Naive thymus-derived CD4-positive, alpha-beta T cell (primary cell): ENCODE measurements around the gene ILF3. TPM values are rescaled to one million over a fixed set of nuclear protein-coding genes. Genes with fewer than 3 reads are reported as not detected.
"Not testable (repeated sequence)": the region's sequence is repeated elsewhere in the genome, so short reads cannot be mapped to it uniquely, and the experiment has no call there.

Experiments
- ATAC-seq: fragments of 150-1000 bp; cut with Tn5 transposase; 2 replicates; pipeline ENCODE4 v1.10.0; 2021; ENCODE audit warnings: mild to moderate bottlenecking, moderate library complexity
- CTCF ChIA-PET: fragments of 350-600 bp; sonication (Branson Sonifier 250); formaldehyde crosslinking; loops from one replicate; lab custom pipeline; 2021; ENCODE audit warnings: antibody characterized with exemption; lab: Charles Lee
- POLR2A ChIA-PET: fragments of 350-600 bp; sonication (Branson Sonifier 250); formaldehyde crosslinking; loops from one replicate; lab custom pipeline; 2021; ENCODE audit warnings: antibody characterized with exemption, inconsistent platforms; lab: Charles Lee
- DNase-seq, 9 donors: peaks; one replicate each; pipeline versions ENCODE4 v3.0.0 to v3.0.0-alpha.2; 2020 to 2022; ENCODE audit warnings: mixed read lengths in 1 of 9
- H3K27ac ChIP-seq: one replicate; pipeline ENCODE4 v1.7.0; 2013; ENCODE audit warnings: mild to moderate bottlenecking, low read depth, low read length, moderate library complexity
- H3K27me3 ChIP-seq, 2 donors: one replicate each; pipeline ENCODE4 v1.7.0; 2013; ENCODE audit warnings: low read length in 2 of 2, mild to moderate bottlenecking in 2 of 2, moderate library complexity in 2 of 2; ENCODE audit not compliant: control insufficient read depth in 2 of 2, insufficient read depth in 2 of 2
- H3K36me3 ChIP-seq, 3 experiments: 1 replicate in 2 of 3; 2 replicates in 1 of 3; pipeline ENCODE4 v1.7.0; 2013; ENCODE audit warnings: low read length in 3 of 3, mild to moderate bottlenecking in 3 of 3, moderate library complexity in 1 of 3; ENCODE audit not compliant: insufficient read depth in 3 of 3, control insufficient read depth in 2 of 3
- H3K4me1 ChIP-seq, 2 donors: one replicate each; pipeline ENCODE4 v1.7.0; 2013; ENCODE audit warnings: low read length in 2 of 2, mild to moderate bottlenecking in 2 of 2, moderate library complexity in 1 of 2; ENCODE audit not compliant: control insufficient read depth in 2 of 2, insufficient read depth in 2 of 2
- H3K4me3 ChIP-seq: 2 replicates; pipeline ENCODE4 v1.7.0; 2013; ENCODE audit warnings: mild to moderate bottlenecking, low read length
- H3K9me3 ChIP-seq, 3 experiments: 1 replicate in 2 of 3; 2 replicates in 1 of 3; pipeline ENCODE4 v1.7.0; 2013; ENCODE audit warnings: low read length in 3 of 3; ENCODE audit not compliant: control insufficient read depth in 2 of 3
- H3K27ac Mint-ChIP-seq, 9 donors: one replicate each; pipeline ENCODE4 v1.8.0; 2020 to 2022; ENCODE audit warnings: mixed read lengths in 9 of 9, mild to moderate bottlenecking in 8 of 9, moderate library complexity in 5 of 9, inconsistent platforms in 2 of 9
- H3K27me3 Mint-ChIP-seq, 5 donors: one replicate each; pipeline ENCODE4 v1.8.0; 2021 to 2022; ENCODE audit warnings: mixed read lengths in 5 of 5, mild to moderate bottlenecking in 1 of 5
- H3K36me3 Mint-ChIP-seq, 5 donors: one replicate each; pipeline ENCODE4 v1.8.0; 2020 to 2022; ENCODE audit warnings: mixed read lengths in 5 of 5, mild to moderate bottlenecking in 3 of 5, inconsistent platforms in 1 of 5
- H3K4me1 Mint-ChIP-seq, 7 donors: one replicate each; pipeline ENCODE4 v1.8.0; 2020 to 2022; ENCODE audit warnings: mixed read lengths in 7 of 7, mild to moderate bottlenecking in 3 of 7, inconsistent platforms in 1 of 7
- H3K4me3 Mint-ChIP-seq, 10 donors: one replicate each; pipeline ENCODE4 v1.8.0; 2020 to 2022; ENCODE audit warnings: mild to moderate bottlenecking in 10 of 10, mixed read lengths in 10 of 10, moderate library complexity in 6 of 10, inconsistent platforms in 2 of 10
- H3K9me3 Mint-ChIP-seq, 11 donors: one replicate each; pipeline ENCODE4 v1.8.0; 2020 to 2022; ENCODE audit warnings: mixed read lengths in 11 of 11, mild to moderate bottlenecking in 4 of 11, inconsistent platforms in 1 of 11, moderate library complexity in 1 of 11
- intact Hi-C, 2 donors: fragments of 100-400 bp; cut with micrococcal nuclease; formaldehyde crosslinking; loops; one replicate each; pipeline ENCODE4 v1.15.1; 2023
- polyA plus RNA-seq, 2 donors: library from polyadenylated mRNA; unstranded; fragments of 300-500 nt; fragmentation: Illumina TruSeq; gene quantifications; one replicate each; pipeline ENCODE4 v1.2.3, GENCODE V29; 2021
- total RNA-seq, 6 experiments: library from RNA in 5 of 6; stranded (reverse) in 5 of 6; gene quantifications; 1 replicate in 5 of 6; 2 replicates in 1 of 6; pipeline ENCODE4 v1.2.3 and lab custom pipeline; 2021 to 2026

Gene ILF3
- total and polyA plus RNA-seq, 7 experiments from 2014 or later: 91.0 to 515 (median 364) TPM

- DNase-seq: no peak
- CTCF ChIA-PET: interaction anchor here (0.6 kb wide), 1 partner anchor 95 kb away, joined by 3 read pairs; no protein-coding TSS in a partner anchor
- Mint-ChIP-seq H3K4me1 (peaks cover 13 to 46% (median 41%) of the 10 kb centered on the region in 7 donors), H3K4me3 (no peak overlapping the region), H3K9me3 (peaks cover 0 to 1% (median 0%) of the 10 kb centered on the region in 11 donors), H3K27ac (peak overlapping the region in 2 of 9 donors; percentile 70 to 82), H3K36me3 (peaks cover 0 to 25% (median 12%) of the 10 kb centered on the region in 5 donors), H3K27me3 (no peaks in the 10 kb centered on the region)
- H3K27ac ChIP-seq: no peak overlapping the region
- no peaks in the 10 kb centered on the region for H3K27me3 ChIP-seq
- peaks cover 7% of the 10 kb centered on the region in 2 donors for H3K4me1 ChIP-seq
- intact Hi-C loops: no loop called here
- no peak overlapping the region for H3K4me3 ChIP-seq
- H3K9me3 ChIP-seq: no peaks in the 10 kb centered on the region
- no peak for ATAC-seq
- peaks cover 0 to 68% (median 9%) of the 10 kb centered on the region in 3 experiments for H3K36me3 ChIP-seq
- POLR2A ChIA-PET: interaction anchor here (1.5 kb wide), 1 partner anchor 13 kb away, joined by 5 read pairs; no protein-coding TSS in a partner anchor
Measured at GRCh38 chr19:10670876-10671804, 17.0 kb downstream of the ILF3 start.

- H3K27ac ChIP-seq, intact Hi-C loops, H3K4me3 Mint-ChIP-seq, ATAC-seq, H3K27me3 Mint-ChIP-seq, H3K4me3 ChIP-seq, H3K4me1 ChIP-seq, H3K9me3 ChIP-seq, H3K27me3 ChIP-seq, DNase-seq, H3K9me3 Mint-ChIP-seq: not testable (repeated sequence)
- ChIA-PET POLR2A (interaction anchor here (1.5 kb wide), 1 partner anchor 14 kb away, joined by 5 read pairs; no protein-coding TSS in a partner anchor), CTCF (interaction anchor here (2.3 kb wide), 1 partner anchor 27 kb away, joined by 6 read pairs; no protein-coding TSS in a partner anchor)
- Mint-ChIP-seq H3K27ac (peak overlapping the region in 1 of 9 donors; percentile 9), H3K36me3 (peaks cover 0 to 28% (median 12%) of the 10 kb centered on the region in 5 donors), H3K4me1 (peaks cover 12 to 38% (median 34%) of the 10 kb centered on the region in 7 donors)
- peaks cover 0 to 61% (median 9%) of the 10 kb centered on the region in 3 experiments for H3K36me3 ChIP-seq
Measured at GRCh38 chr19:10671922-10672321, 17.8 kb downstream of the ILF3 start.

GRCh38 chr19:10675214-10675613 lies 21.1 kb downstream of the ILF3 start:
- DNase-seq, H3K4me1 ChIP-seq, H3K4me3 ChIP-seq, intact Hi-C loops, H3K27me3 Mint-ChIP-seq, H3K27me3 ChIP-seq, H3K4me3 Mint-ChIP-seq, H3K9me3 ChIP-seq, H3K27ac ChIP-seq, ATAC-seq, H3K9me3 Mint-ChIP-seq: not testable (repeated sequence)
- Mint-ChIP-seq H3K4me1 (peaks cover under 1 to 17% (median 8%) of the 10 kb centered on the region in 7 donors), H3K27ac (peak overlapping the region in 1 of 9 donors; percentile 9), H3K36me3 (peaks cover 0 to 31% (median 16%) of the 10 kb centered on the region in 5 donors)
- POLR2A ChIA-PET: interaction anchor here (0.8 kb wide), 1 partner anchor 9 kb away, joined by 3 read pairs; no protein-coding TSS in a partner anchor
- CTCF ChIA-PET: interaction anchor here (0.7 kb wide), 1 partner anchor 28 kb away, joined by 6 read pairs; no protein-coding TSS in a partner anchor
- H3K36me3 ChIP-seq: peaks cover 19 to 86% (median 24%) of the 10 kb centered on the region in 3 experiments

GRCh38 chr19:10677751-10678150 lies 23.6 kb downstream of the ILF3 start:
- ATAC-seq (no peak), DNase-seq (no peak)
- Histone ChIP-seq H3K4me3 (no peak overlapping the region), H3K36me3 (peaks cover 40 to 90% (median 41%) of the 10 kb centered on the region in 3 experiments), H3K9me3 (no peaks in the 10 kb centered on the region), H3K27ac (no peak overlapping the region), H3K4me1 (no peaks in the 10 kb centered on the region), H3K27me3 (no peaks in the 10 kb centered on the region)
- Mint-ChIP-seq H3K9me3 (no peaks in the 10 kb centered on the region), H3K27me3 (no peaks in the 10 kb centered on the region), H3K36me3 (peaks cover 0 to 33% (median 13%) of the 10 kb centered on the region in 5 donors), H3K4me1 (peaks cover 0 to 4% (median 0%) of the 10 kb centered on the region in 7 donors), H3K4me3 (no peak overlapping the region), H3K27ac (peak overlapping the region in 1 of 9 donors; percentile 70)
- CTCF ChIA-PET: interaction anchor here (0.5 kb wide), 1 partner anchor 10 kb away, joined by 3 read pairs; no protein-coding TSS in a partner anchor
- intact Hi-C loops: no loop called here
- POLR2A ChIA-PET: no interaction called here

GRCh38 chr19:10678813-10679212 lies 24.7 kb downstream of the ILF3 start:
- H3K9me3 Mint-ChIP-seq: no peaks in the 10 kb centered on the region
- Histone ChIP-seq H3K9me3 (no peaks in the 10 kb centered on the region), H3K36me3 (peaks cover 43 to 90% (median 46%) of the 10 kb centered on the region in 3 experiments), H3K27ac (no peak overlapping the region), H3K4me1 (no peaks in the 10 kb centered on the region), H3K4me3 (no peak overlapping the region), H3K27me3 (no peaks in the 10 kb centered on the region)
- no peak overlapping the region for H3K27ac Mint-ChIP-seq
- no peak for ATAC-seq
- DNase-seq: no peak
- no peaks in the 10 kb centered on the region for H3K4me1 Mint-ChIP-seq
- peaks cover 0 to 34% (median 6%) of the 10 kb centered on the region in 5 donors for H3K36me3 Mint-ChIP-seq
- ChIA-PET POLR2A (no interaction called here), CTCF (no interaction called here)
- intact Hi-C loops: no loop called here
- H3K27me3 Mint-ChIP-seq: no peaks in the 10 kb centered on the region
- no peak overlapping the region for H3K4me3 Mint-ChIP-seq

GRCh38 chr19:10679743-10680142 lies 25.6 kb downstream of the ILF3 start:
- Histone ChIP-seq H3K9me3 (no peaks in the 10 kb centered on the region), H3K4me3 (no peak overlapping the region), H3K36me3 (peaks cover 46 to 90% (median 52%) of the 10 kb centered on the region in 3 experiments), H3K27ac (no peak overlapping the region), H3K27me3 (no peaks in the 10 kb centered on the region), H3K4me1 (no peaks in the 10 kb centered on the region)
- H3K27me3 Mint-ChIP-seq: no peaks in the 10 kb centered on the region
- no peaks in the 10 kb centered on the region for H3K4me1 Mint-ChIP-seq
- H3K27ac Mint-ChIP-seq: no peak overlapping the region
- ATAC-seq (no peak), DNase-seq (no peak)
- no peaks in the 10 kb centered on the region for H3K9me3 Mint-ChIP-seq
- intact Hi-C loops: no loop called here
- H3K4me3 Mint-ChIP-seq: no peak overlapping the region
- CTCF ChIA-PET: no interaction called here
- peaks cover 0 to 37% (median 8%) of the 10 kb centered on the region in 5 donors for H3K36me3 Mint-ChIP-seq
- POLR2A ChIA-PET: no interaction called here
